IMR-90 (cell line): ENCODE measurements around the gene KLHL42. TPM values are rescaled to one million over a fixed set of nuclear protein-coding genes. Genes with fewer than 3 reads are reported as not detected.

ENCODE experiments used
- ATAC-seq: fragments of 200-7000 bp; cut with Tn5 transposase; 2 replicates; pipeline ENCODE4 v1.9.1; 2020; ENCODE audit warnings: low read depth, mild to moderate bottlenecking, moderate library complexity
- BruUV-seq: library from RNA; stranded (reverse); fragments of 400-500 nt; replicated peaks from 2 replicates; lab custom pipeline; 2021; lab: Mats Ljungman, UMichigan
- CTCF ChIA-PET: fragments of 300-600 bp; formaldehyde crosslinking; extraction: SDS; loops from one replicate; lab custom pipeline; 2021; ENCODE audit warnings: antibody characterized with exemption; lab: Yijun Ruan, JAX
- POLR2A ChIA-PET: fragments of 300-600 bp; sonication (Branson Sonifier 250); formaldehyde crosslinking; loops from one replicate; lab custom pipeline; 2022; ENCODE audit warnings: antibody characterized with exemption; ENCODE audit not compliant: unreplicated experiment; lab: Charles Lee
- DNase-seq: peaks from one replicate; pipeline ENCODE4 v3.0.0; 2013
- H2AFZ ChIP-seq: replicated peaks from 2 replicates; pipeline ENCODE3; 2013; ENCODE audit warnings: low read length, mild to moderate bottlenecking; ENCODE audit not compliant: poor library complexity
- H2AK5ac ChIP-seq: 2 replicates; pipeline ENCODE4 v1.6.1; 2013; ENCODE audit warnings: low read depth, low read length, inconsistent platforms
- H2AK9ac ChIP-seq: replicated peaks from 2 replicates; pipeline ENCODE3; 2013; ENCODE audit warnings: mild to moderate bottlenecking, low read depth, low read length, moderate library complexity; ENCODE audit not compliant: poor library complexity
- H2BK120ac ChIP-seq: 2 replicates; pipeline ENCODE4 v1.6.1; 2013; ENCODE audit warnings: low read depth, low read length, inconsistent platforms
- H2BK15ac ChIP-seq: 3 replicates; pipeline ENCODE4 v1.6.1; 2013; ENCODE audit warnings: low read depth, low read length, inconsistent platforms
- H2BK20ac ChIP-seq: 2 replicates; pipeline ENCODE4 v1.6.1; 2013; ENCODE audit warnings: low read depth, mild to moderate bottlenecking, inconsistent platforms, low read length, moderate library complexity
- H2BK5ac ChIP-seq: 2 replicates; pipeline ENCODE4 v1.6.1; 2013; ENCODE audit warnings: mild to moderate bottlenecking, low read depth, low read length, inconsistent platforms; ENCODE audit not compliant: poor library complexity, severe bottlenecking
- H3K14ac ChIP-seq: replicated peaks from 2 replicates; pipeline ENCODE4 v1.6.1; 2013; ENCODE audit warnings: low read depth, low read length, inconsistent platforms
- H3K18ac ChIP-seq: 2 replicates; pipeline ENCODE4 v1.6.1; 2013; ENCODE audit warnings: low read depth, low read length, control low read depth
- H3K23ac ChIP-seq: 2 replicates; pipeline ENCODE4 v1.6.1; 2013; ENCODE audit warnings: low read depth, low read length, inconsistent platforms
- H3K27ac ChIP-seq: 2 replicates; pipeline ENCODE4 v1.5.1; 2013; ENCODE audit warnings: mild to moderate bottlenecking, control low read depth, low read length; ENCODE audit not compliant: insufficient read depth
- H3K27me3 ChIP-seq: 2 replicates; pipeline ENCODE4 v1.6.1; 2013; ENCODE audit warnings: low read length; ENCODE audit not compliant: control insufficient read depth, insufficient read depth
- H3K36me3 ChIP-seq: 2 replicates; pipeline ENCODE4 v1.6.1; 2013; ENCODE audit warnings: low read length, mixed read lengths; ENCODE audit not compliant: control insufficient read depth, insufficient read depth
- H3K4ac ChIP-seq: 2 replicates; pipeline ENCODE4 v1.6.1; 2013; ENCODE audit warnings: low read depth, low read length, inconsistent platforms
- H3K4me1 ChIP-seq: 2 replicates; pipeline ENCODE4 v1.6.1; 2013; ENCODE audit warnings: low read length, mixed read lengths; ENCODE audit not compliant: control insufficient read depth, insufficient read depth
- H3K4me2 ChIP-seq: 2 replicates; pipeline ENCODE4 v1.6.1; 2013; ENCODE audit warnings: low read depth, mild to moderate bottlenecking, control low read depth, low read length, moderate library complexity
- H3K4me3 ChIP-seq: 2 replicates; pipeline ENCODE4 v1.5.1; 2013; ENCODE audit warnings: low read depth, mild to moderate bottlenecking, control low read depth, low read length, moderate library complexity; ENCODE audit not compliant: insufficient read depth
- H3K56ac ChIP-seq: 2 replicates; pipeline ENCODE4 v1.6.1; 2013; ENCODE audit warnings: low read length, inconsistent platforms; ENCODE audit not compliant: insufficient read depth; ENCODE audit errors: extremely low read depth
- H3K79me1 ChIP-seq, 2 experiments: 2 replicates each; pipeline ENCODE4 v1.6.1; 2013; ENCODE audit warnings: low read length in 2 of 2, inconsistent platforms in 1 of 2, low read depth in 1 of 2
- H3K9ac ChIP-seq: 2 replicates; pipeline ENCODE4 v1.6.1; 2013; ENCODE audit warnings: low read depth, low read length, control low read depth
- H3K9me1 ChIP-seq: 2 replicates; pipeline ENCODE4 v1.6.1; 2013; ENCODE audit warnings: low read length, inconsistent platforms; ENCODE audit not compliant: insufficient read depth
- H3K9me3 ChIP-seq: 2 replicates; pipeline ENCODE4 v1.6.1; 2013; ENCODE audit warnings: low read length; ENCODE audit not compliant: control insufficient read depth, insufficient read depth
- H4K20me1 ChIP-seq: 2 replicates; pipeline ENCODE4 v1.6.1; 2013; ENCODE audit warnings: low read length, inconsistent platforms; ENCODE audit not compliant: insufficient read depth
- H4K5ac ChIP-seq: 2 replicates; pipeline ENCODE4 v1.6.1; 2013; ENCODE audit warnings: mild to moderate bottlenecking, low read depth, low read length, control low read depth
- H4K8ac ChIP-seq, 2 experiments: 2 replicates each; pipeline ENCODE4 v1.6.1; 2013; ENCODE audit warnings: low read depth in 2 of 2, low read length in 2 of 2, control low read depth in 1 of 2, inconsistent platforms in 1 of 2
- H4K91ac ChIP-seq: 2 replicates; pipeline ENCODE4 v1.6.1; 2013; ENCODE audit warnings: low read depth, low read length, inconsistent platforms; ENCODE audit not compliant: insufficient read depth
- BHLHE40 ChIP-seq: fragments of 150-350 bp; IDR thresholded peaks from 2 replicates; pipeline ENCODE4 v1.6.1; 2016; ENCODE audit warnings: mild to moderate bottlenecking, low read depth, low read length
- CHD1 ChIP-seq: IDR thresholded peaks from 2 replicates; pipeline ENCODE4 v1.6.1; 2012; ENCODE audit warnings: low read depth, low read length, improper control_type of control experiment
- FOS ChIP-seq: fragments of 150-350 bp; IDR thresholded peaks from 2 replicates; pipeline ENCODE4 v1.6.1; 2016; ENCODE audit warnings: low read depth, low read length
- MAFK ChIP-seq: IDR thresholded peaks from 2 replicates; pipeline ENCODE4 v1.6.1; 2012; ENCODE audit warnings: low read depth, low read length, improper control_type of control experiment
- MXI1 ChIP-seq: IDR thresholded peaks from 2 replicates; pipeline ENCODE4 v1.6.1; 2012; ENCODE audit warnings: low read depth, mild to moderate bottlenecking, low read length, moderate library complexity, borderline replicate concordance
- NFE2L2 ChIP-seq: fragments of 150-350 bp; IDR thresholded peaks from 2 replicates; pipeline ENCODE4 v1.6.1; 2016; ENCODE audit warnings: low read depth, mild to moderate bottlenecking, low read length
- POLR2A ChIP-seq: IDR thresholded peaks from 2 replicates; pipeline ENCODE4 v1.6.1; 2012; ENCODE audit warnings: mild to moderate bottlenecking, low read depth, low read length
- RAD21 ChIP-seq: IDR thresholded peaks from 2 replicates; pipeline ENCODE4 v1.6.1; 2012; ENCODE audit warnings: low read length, improper control_type of control experiment
- RCOR1 ChIP-seq: IDR thresholded peaks from 2 replicates; pipeline ENCODE4 v1.6.1; 2012; ENCODE audit warnings: mild to moderate bottlenecking, low read length, improper control_type of control experiment; ENCODE audit not compliant: insufficient replicate concordance
- RFX5 ChIP-seq: IDR thresholded peaks from 2 replicates; pipeline ENCODE4 v1.8.0; 2012; ENCODE audit warnings: low read depth, mild to moderate bottlenecking, low read length, moderate library complexity
- SMC3 ChIP-seq: fragments of 150-350 bp; IDR thresholded peaks from 2 replicates; pipeline ENCODE4 v1.6.1; 2016; ENCODE audit warnings: low read depth, mild to moderate bottlenecking, antibody characterized with exemption, low read length, moderate library complexity
- USF2 ChIP-seq: fragments of 150-350 bp; IDR thresholded peaks from 2 replicates; pipeline ENCODE4 v1.6.1; 2017; ENCODE audit warnings: mild to moderate bottlenecking, antibody characterized with exemption, low read length, low read depth
- WGBS, 2 experiments: methylation state at CpG; one replicate each; pipeline versions ENCODE4 v1.1.5 to v1.1.7; 2013; ENCODE audit warnings: missing lambda C conversion rate in 2 of 2; ENCODE audit not compliant: insufficient read length in 1 of 2; ENCODE audit errors: extremely low coverage in 2 of 2; 5-methylcytosine and 5-hydroxymethylcytosine counted together
- dilution Hi-C: fragments of 300-500 bp; cut with HindIII; formaldehyde crosslinking; loops from one replicate; pipeline ENCODE4 v1.14.3; 2018; ENCODE audit warnings: low sequenced_read_pairs; ENCODE audit not compliant: unreplicated experiment
- in situ Hi-C: fragments of 300-500 bp; cut with MboI; formaldehyde crosslinking; loops from 3 replicates; pipeline ENCODE4 v1.14.3; 2019; ENCODE audit warnings: low sequenced_read_pairs, inconsistent platforms, mixed read lengths
- intact Hi-C: fragments of 100-400 bp; cut with micrococcal nuclease; formaldehyde crosslinking; loops from 2 replicates; pipeline ENCODE4 v1.10.0; 2022
- polyA plus RNA-seq, 3 experiments: library from polyadenylated mRNA; depleted of rRNA; stranded (reverse); fragments of >200 nt; gene quantifications; 2 replicates each; pipeline ENCODE4 v1.2.3, GENCODE V29; 2012; ENCODE audit warnings: low replicate concordance in 1 of 3
- total RNA-seq: library from RNA; depleted of rRNA; stranded (reverse); fragments of >200 nt; gene quantifications from 2 replicates; pipeline ENCODE4 v1.2.3, GENCODE V29; 2012
- TF ChIP-seq, protein P1 (sequence below): conservative IDR thresholded peaks from 2 replicates; pipeline ENCODE4 v1.5.1; 2012; ENCODE audit warnings: mild to moderate bottlenecking, low read depth, low read length, improper control_type of control experiment

The KLHL42 gene
- total and polyA plus RNA-seq, 2 of the 4 experiments (the other 2 are of a cell fraction) = 16.7 to 28.3 TPM

DNA sequence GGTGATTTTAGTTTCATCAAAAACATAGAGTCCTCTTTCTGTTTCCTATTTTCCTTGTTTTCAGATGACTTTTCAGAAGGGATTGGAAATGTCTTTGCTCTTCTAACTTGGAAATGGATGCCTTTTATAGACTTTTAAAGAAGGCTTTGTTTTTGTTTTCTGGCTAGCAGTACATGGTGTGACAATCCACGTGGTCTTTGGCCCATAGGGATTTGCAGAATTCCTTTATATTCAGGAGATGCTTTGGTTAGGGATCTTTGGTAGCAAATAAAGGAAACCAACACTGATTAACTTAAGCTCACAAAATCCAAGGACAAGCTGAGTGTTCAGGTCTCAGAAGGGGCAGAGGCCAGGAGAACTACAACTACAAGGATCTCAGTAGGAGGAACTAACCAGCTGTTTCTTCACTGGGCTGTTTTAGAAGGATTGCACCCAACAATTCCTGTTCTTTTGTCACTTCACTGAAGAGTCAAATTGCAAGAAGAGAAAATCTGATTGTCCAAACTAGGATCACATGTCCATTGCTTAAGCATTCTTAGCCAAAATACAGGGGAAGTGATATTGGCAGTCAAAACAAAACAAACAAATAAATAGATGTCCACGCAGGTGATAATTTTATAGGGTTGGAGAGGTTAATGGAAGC, 58.6 kb downstream of the KLHL42 start:
- Histone ChIP-seq H3K14ac (no peak overlapping the region), H3K27me3 (no peaks in the 10 kb centered on the region), H2BK20ac (no peak overlapping the region), H3K9me3 (peaks cover 2% of the 10 kb centered on the region; the same call in 1 of the 2 replicates), H3K4me2 (no peak overlapping the region), H2AK9ac (no peak overlapping the region), H2BK15ac (no peak overlapping the region), H3K23ac (no peak overlapping the region), H4K20me1 (no peaks in the 10 kb centered on the region), H3K79me1 (no peaks in the 10 kb centered on the region), H3K36me3 (no peaks in the 10 kb centered on the region), H3K4ac (no peak overlapping the region), H3K56ac (no peak overlapping the region), H2BK120ac (no peak overlapping the region), H3K9me1 (no peaks in the 10 kb centered on the region), H2AK5ac (no peak overlapping the region), H3K4me3 (no peak overlapping the region), H2AFZ (no peak overlapping the region), H2BK5ac (no peak overlapping the region), H3K18ac (no peak overlapping the region), H3K27ac (no peak overlapping the region), H4K91ac (no peak overlapping the region), H4K8ac (no peak overlapping the region), H3K4me1 (0 out of 2 replicates have a peak, but pooled peaks cover 2% of the 10 kb centered on the region), H3K9ac (no peak overlapping the region), H4K5ac (no peak overlapping the region)
- no CpG with 5 or more reads among the region's 2 CpGs for WGBS, 2 experiments
- dilution Hi-C loops (no loop called here), intact Hi-C loops (loop anchor here (10.0 kb wide), 1 partner anchor 1036 kb away; no protein-coding TSS in a partner anchor), in situ Hi-C loops (no loop called here)
- no peak for TF ChIP-seq MAFK
- TF ChIP-seq BHLHE40 = no peak
- TF ChIP-seq MXI1 = no peak
- no peak for TF ChIP-seq USF2
- TF ChIP-seq, protein P1, sequence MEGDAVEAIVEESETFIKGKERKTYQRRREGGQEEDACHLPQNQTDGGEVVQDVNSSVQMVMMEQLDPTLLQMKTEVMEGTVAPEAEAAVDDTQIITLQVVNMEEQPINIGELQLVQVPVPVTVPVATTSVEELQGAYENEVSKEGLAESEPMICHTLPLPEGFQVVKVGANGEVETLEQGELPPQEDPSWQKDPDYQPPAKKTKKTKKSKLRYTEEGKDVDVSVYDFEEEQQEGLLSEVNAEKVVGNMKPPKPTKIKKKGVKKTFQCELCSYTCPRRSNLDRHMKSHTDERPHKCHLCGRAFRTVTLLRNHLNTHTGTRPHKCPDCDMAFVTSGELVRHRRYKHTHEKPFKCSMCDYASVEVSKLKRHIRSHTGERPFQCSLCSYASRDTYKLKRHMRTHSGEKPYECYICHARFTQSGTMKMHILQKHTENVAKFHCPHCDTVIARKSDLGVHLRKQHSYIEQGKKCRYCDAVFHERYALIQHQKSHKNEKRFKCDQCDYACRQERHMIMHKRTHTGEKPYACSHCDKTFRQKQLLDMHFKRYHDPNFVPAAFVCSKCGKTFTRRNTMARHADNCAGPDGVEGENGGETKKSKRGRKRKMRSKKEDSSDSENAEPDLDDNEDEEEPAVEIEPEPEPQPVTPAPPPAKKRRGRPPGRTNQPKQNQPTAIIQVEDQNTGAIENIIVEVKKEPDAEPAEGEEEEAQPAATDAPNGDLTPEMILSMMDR = no peak
- no peak for TF ChIP-seq NFE2L2
- no peak for TF ChIP-seq RAD21
- no peak for TF ChIP-seq CHD1
- no peak for TF ChIP-seq POLR2A
- no peak for TF ChIP-seq FOS
- TF ChIP-seq SMC3 = no peak
- TF ChIP-seq RCOR1 = no peak
- no peak for TF ChIP-seq RFX5
- DNase-seq (no peak), ATAC-seq (no peak)
- POLR2A ChIA-PET = no interaction called here
- BruUV-seq = no TSS peak
- CTCF ChIA-PET = interaction anchor here (0.6 kb wide), 1 partner anchor 18 kb away, joined by 5 read pairs; no protein-coding TSS in a partner anchor
